Mucosa of rectum (tissue), 2 donors: Measurements from ENCODE around the gene COPE.

Experiments used
- H3K27ac ChIP-seq, 2 donors: one replicate each; pipeline ENCODE4 v1.7.0; 2013; ENCODE audit warnings: inconsistent platforms in 2 of 2, low read depth in 2 of 2, low read length in 2 of 2
- H3K27me3 ChIP-seq, 2 donors: one replicate each; pipeline ENCODE4 v1.7.0; 2013; ENCODE audit warnings: low read length in 2 of 2; ENCODE audit not compliant: control insufficient read depth in 2 of 2, insufficient read depth in 2 of 2
- H3K36me3 ChIP-seq, 2 donors: one replicate each; pipeline ENCODE4 v1.7.0; 2013; ENCODE audit warnings: low read length in 2 of 2; ENCODE audit not compliant: control insufficient read depth in 2 of 2, insufficient read depth in 2 of 2
- H3K4me1 ChIP-seq, 2 donors: one replicate each; pipeline ENCODE4 v1.7.0; 2013; ENCODE audit warnings: low read length in 2 of 2, mild to moderate bottlenecking in 1 of 2; ENCODE audit not compliant: control insufficient read depth in 2 of 2, insufficient read depth in 2 of 2
- H3K4me3 ChIP-seq, 2 donors: one replicate each; pipeline ENCODE4 v1.7.0; 2013; ENCODE audit warnings: low read length in 2 of 2
- H3K9ac ChIP-seq, 2 donors: one replicate each; pipeline ENCODE4 v1.7.0; 2013; ENCODE audit warnings: low read length in 2 of 2, low read depth in 1 of 2, mild to moderate bottlenecking in 1 of 2
- H3K9me3 ChIP-seq, 2 donors: one replicate each; pipeline ENCODE4 v1.7.0; 2013; ENCODE audit warnings: low read length in 2 of 2; ENCODE audit not compliant: control insufficient read depth in 2 of 2
- donor health status: healthy.
- donor health status: Normal muscosa, but diverticular disease.

COPE gene

DNA sequence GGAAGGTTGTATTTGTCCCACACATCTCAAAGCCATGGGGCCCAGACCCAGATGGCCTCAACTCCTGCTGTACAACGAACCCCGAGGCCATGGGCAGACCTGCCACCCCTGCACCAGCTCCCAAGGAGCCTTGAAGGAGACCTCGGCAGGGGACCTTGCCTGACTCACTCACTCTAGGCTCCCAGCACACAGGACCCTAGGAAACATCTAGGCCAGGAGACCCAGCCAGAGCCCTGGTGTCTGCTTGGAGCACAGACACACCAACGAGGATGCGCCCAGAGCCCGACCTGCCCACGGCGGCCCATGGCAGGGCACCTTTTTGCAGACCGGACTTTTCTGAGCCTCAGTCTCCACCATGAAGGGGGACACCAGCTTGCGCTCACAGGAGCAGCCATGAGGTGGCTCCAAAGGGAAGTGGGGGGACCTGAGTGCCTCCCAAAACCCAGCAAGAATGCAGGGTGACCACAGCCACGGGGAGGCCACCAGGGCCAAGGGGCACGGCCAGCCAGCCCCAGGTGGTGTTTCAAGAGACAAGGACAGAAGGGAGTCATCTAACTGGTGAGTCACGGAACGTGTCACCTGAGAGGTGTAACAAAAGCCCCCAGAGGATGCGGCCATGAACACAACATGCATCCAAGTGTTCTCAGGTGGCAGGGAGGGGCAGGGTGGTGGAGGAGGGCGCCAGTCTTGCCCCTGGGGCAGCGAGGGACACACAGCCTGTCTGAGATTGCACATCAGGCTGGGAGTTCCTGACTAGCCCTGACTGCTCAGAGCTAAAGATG, 18.3 kb downstream of the COPE start:
- H3K36me3 ChIP-seq: peaks cover 25 to 30% of the 10 kb centered on the region in 2 donors
- no peaks in the 10 kb centered on the region for H3K4me1 ChIP-seq
- H3K9me3 ChIP-seq: no peaks in the 10 kb centered on the region
- H3K9ac ChIP-seq: no peak overlapping the region
- peaks cover 0 to 5% of the 10 kb centered on the region in 2 donors for H3K27me3 ChIP-seq
- H3K27ac ChIP-seq: no peak overlapping the region
- H3K4me3 ChIP-seq: no peak overlapping the region

DNA sequence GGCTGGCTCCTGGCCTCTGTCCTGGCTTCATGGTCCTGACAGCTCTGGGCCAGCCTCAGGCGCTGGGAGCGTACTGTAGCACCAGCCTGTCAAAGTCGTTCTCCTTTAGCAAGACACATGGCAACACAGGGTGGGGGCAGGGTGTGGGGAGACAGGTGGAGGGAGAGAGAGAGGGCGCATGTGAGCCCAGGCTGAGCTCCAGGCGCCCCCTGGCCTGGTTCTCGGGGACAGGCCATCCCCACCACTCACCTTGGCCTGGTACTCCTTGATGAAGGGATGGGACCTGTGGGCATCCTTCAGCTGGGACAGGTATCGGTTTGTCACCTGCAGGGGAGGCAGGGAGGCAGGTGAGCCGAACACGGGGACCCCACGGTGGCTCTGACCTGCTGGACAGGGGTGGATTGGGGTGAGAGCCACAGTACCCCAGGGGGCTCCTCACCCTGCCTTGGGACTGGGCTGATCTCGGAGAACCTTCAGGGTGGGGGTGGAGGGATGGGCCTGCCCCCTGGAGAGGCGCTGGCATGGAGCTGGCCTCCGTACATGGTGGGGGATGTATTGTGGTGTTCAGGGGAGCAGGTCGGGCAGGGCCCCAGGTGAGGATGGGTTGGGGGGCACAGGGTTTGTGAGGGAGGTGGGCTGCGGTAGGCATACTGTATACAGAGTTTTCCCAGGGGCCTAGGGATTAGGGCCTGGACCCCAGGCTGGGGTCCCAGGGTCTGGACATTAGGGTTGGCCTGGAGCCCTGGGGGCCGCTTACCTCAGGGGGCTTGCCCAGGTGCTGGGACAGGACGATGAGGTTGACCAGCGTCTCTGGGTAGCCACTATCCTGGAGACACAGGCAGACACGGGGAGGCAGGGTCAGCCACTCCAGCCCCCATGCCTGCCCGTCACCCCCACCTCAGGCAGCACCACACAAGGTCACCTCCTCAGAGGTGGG, 19.3 kb downstream of the COPE start:
- no peak overlapping the region for H3K27ac ChIP-seq
- no peaks in the 10 kb centered on the region for H3K9me3 ChIP-seq
- H3K27me3 ChIP-seq: peaks cover 2 to 6% of the 10 kb centered on the region in 2 donors
- peaks cover 0 to 3% of the 10 kb centered on the region in 2 donors for H3K4me1 ChIP-seq
- H3K9ac ChIP-seq: no peak overlapping the region
- H3K4me3 ChIP-seq: no peak overlapping the region
- H3K36me3 ChIP-seq: peaks cover 22 to 24% of the 10 kb centered on the region in 2 donors

DNA sequence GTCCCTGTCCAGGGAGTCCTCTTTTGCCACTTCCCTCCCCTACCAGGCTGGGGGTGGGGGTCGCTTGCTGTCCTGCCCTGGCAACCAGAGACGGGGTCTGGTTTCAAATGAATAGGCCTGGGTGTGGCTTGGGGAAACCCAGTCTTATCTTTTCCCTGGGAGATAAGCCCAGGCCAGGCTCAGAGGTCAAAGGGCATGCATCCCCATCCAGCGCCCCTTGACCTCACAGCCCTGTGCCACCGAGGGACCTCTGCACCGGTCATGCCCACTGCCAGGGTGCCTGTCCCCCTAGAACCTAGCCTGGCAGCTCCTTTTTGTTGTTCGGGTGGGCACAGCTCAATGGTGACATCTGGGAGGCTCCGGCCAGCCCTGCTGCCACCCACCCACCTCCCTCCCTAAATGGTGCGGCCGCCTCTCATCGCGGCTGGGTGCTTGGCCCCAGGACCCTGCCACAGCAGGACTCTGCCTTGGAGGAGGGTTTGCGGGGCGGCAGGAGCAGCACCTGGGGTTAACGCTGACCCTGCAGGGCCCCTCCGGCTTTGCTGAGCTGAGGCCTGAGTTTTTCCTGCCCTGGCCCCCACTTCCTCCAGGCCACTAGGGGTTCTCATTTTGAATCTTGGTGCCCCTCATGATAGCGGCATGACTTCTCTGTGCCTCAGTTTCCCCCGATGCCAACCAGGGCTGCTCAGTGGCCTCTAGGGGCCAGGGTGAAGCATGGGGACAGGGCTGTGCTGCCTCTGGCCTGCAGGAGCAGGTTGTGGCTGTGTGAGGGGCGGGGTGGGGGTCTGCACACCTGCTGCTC, 20.4 kb downstream of the COPE start:
- Histone ChIP-seq H3K9me3 (no peaks in the 10 kb centered on the region), H3K27me3 (peaks cover 9 to 13% of the 10 kb centered on the region in 2 donors), H3K27ac (no peak overlapping the region), H3K4me1 (peaks cover 0 to 3% of the 10 kb centered on the region in 2 donors), H3K9ac (no peak overlapping the region), H3K36me3 (peaks cover 17 to 19% of the 10 kb centered on the region in 2 donors), H3K4me3 (no peak overlapping the region)

DNA sequence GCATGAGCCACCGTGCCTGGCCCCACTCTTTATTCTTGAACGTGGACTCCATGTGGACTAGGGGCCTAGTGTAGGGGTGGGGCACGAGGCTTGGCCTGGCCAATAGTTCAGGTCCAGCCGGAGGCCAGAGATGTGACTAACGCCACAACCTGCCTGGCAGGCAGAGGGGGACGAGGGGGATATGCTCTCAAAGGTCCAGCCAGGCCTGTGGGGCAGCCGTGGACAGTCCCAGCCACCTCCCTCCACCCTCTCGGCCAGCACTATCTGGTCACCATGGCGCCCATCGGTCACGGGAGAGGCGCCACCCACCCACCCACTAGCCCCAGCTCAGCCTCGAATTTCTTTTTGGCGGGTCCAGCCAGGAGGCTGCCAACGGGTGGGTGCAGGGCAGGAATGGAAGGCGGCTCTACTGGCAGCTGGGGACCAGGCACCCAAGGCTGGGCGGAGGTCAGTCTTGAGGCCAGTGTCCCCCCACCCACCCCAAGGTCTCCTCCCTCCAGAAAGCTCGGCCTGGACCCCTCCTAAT, 21.0 kb downstream of the COPE start:
- H3K36me3 ChIP-seq: peaks cover 17% of the 10 kb centered on the region in 2 donors
- no peak overlapping the region for H3K9ac ChIP-seq
- H3K27ac ChIP-seq: no peak overlapping the region
- H3K4me1 ChIP-seq: peaks cover 0 to 3% of the 10 kb centered on the region in 2 donors
- no peak overlapping the region for H3K4me3 ChIP-seq
- no peaks in the 10 kb centered on the region for H3K9me3 ChIP-seq
- H3K27me3 ChIP-seq: peaks cover 13 to 16% of the 10 kb centered on the region in 2 donors

DNA sequence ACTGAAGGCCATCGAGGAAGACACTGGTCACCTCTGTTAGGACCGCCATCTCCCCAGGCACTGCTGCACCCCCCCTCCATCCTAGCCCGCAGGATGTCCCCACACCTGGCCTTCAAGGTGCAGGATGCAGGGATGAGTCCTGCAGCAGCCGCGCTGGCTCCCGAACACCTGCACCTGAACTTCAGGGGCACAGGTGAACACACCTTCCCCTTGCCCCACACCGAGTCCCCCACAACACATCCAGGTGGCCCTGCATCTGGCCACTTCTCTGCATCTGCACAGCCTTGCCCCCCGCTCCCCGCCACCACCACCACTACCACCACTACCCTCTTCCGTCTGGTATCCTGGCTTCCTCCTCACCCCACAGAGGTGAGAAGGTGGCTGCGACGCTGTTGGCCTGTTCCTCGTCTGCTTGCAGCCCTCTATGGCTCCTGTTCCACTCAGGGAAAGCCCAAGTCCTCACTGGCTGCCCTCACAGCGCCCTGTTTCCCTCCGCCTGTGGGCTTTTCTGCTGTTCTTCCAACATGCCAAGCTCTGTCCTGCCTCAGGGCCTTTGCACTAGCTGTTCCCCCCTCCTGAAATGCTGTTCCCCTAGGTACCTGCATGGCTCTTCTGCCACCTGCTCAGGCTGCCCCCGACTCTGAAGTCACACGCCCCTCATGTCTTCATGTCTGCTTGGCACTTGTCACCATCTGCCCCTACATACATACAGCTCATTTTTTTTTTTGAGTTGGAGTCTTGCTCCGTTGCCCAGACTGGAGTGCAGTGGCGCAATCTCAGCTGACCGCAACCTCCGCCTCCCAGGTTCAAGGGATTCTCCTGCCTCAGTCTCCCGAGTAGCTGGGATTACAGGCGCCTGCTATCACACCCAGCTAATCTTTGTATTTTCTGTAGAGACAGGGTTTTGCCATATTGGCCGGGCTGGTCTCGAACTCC, 21.8 kb downstream of the COPE start:
- Histone ChIP-seq H3K9me3 (no peaks in the 10 kb centered on the region), H3K27me3 (peaks cover 13 to 16% of the 10 kb centered on the region in 2 donors), H3K4me1 (peaks cover 0 to 3% of the 10 kb centered on the region in 2 donors), H3K27ac (no peak overlapping the region), H3K9ac (no peak overlapping the region), H3K36me3 (peaks cover 17% of the 10 kb centered on the region in 2 donors), H3K4me3 (no peak overlapping the region)

DNA sequence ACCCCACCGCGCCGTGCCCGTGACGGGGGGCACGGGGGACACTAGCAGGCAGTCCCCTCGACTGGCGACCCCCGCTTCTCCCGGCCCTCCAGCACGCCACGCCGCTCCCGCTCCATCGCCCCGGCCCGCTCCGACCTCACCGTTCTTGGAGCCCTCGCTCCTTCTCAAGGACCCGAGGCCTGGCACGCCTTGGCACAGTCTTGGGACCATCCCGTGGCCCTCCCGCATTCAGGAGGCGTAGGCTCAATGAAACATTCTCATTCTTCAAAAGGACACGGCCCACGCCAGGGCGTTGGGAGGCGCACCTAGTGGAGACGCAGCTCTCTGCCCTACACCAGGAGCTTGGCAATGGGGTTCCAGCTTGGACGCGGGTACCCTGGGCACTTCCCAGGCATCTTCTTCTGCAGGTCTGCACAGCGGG, 22.8 kb downstream of the COPE start:
- no peak overlapping the region for H3K4me3 ChIP-seq
- H3K9ac ChIP-seq: no peak overlapping the region
- H3K4me1 ChIP-seq: peaks cover 0 to 3% of the 10 kb centered on the region in 2 donors
- no peaks in the 10 kb centered on the region for H3K9me3 ChIP-seq
- H3K27ac ChIP-seq: no peak overlapping the region
- peaks cover 13 to 16% of the 10 kb centered on the region in 2 donors for H3K27me3 ChIP-seq
- peaks cover 15% of the 10 kb centered on the region in 2 donors for H3K36me3 ChIP-seq

DNA sequence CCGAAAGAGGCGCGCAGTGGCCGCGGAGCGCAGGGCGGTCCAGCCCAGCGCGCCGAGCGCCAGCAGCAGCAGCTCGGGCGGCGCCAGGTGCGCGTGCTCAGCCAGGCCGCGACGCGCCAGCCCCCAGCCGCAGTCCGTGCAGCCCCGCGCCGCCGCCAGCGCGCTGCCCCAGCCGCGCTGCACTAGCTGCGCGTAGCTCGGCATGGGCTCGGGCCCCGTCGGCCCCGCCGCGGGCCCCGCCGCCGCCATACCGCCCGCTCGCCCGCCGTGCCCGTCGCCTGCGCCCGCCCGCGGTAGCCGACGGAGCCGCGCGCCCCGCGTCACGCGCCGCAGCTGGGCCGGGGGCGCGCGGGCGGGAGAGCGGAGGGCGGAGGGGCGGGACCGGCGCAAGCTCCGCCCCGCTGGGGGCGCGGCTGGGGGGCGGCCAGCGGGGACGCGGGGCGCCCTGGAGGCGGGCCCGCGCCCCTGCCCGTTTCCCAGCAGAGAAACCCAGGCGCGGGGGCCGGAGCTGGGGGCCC, 23.3 kb downstream of the COPE start, which contains the start of gene CERS1:
TSS of gene CERS1 (minus strand) at position 335 of the 518 bp plus-strand sequence. CDS start at position 249, 86 bp downstream.
- peaks cover 10% of the 10 kb centered on the region in 2 donors for H3K36me3 ChIP-seq
- H3K9me3 ChIP-seq: no peaks in the 10 kb centered on the region
- H3K9ac ChIP-seq: no peak within 1 kb of the TSS
- no peak within 1 kb of the TSS for H3K27ac ChIP-seq
- H3K4me3 ChIP-seq: peak within 1 kb of the TSS; percentile 13 to 16
- H3K4me1 ChIP-seq: peaks cover 0 to 3% of the 10 kb centered on the region in 2 donors
- H3K27me3 ChIP-seq: peaks cover 13 to 16% of the 10 kb centered on the region in 2 donors

DNA sequence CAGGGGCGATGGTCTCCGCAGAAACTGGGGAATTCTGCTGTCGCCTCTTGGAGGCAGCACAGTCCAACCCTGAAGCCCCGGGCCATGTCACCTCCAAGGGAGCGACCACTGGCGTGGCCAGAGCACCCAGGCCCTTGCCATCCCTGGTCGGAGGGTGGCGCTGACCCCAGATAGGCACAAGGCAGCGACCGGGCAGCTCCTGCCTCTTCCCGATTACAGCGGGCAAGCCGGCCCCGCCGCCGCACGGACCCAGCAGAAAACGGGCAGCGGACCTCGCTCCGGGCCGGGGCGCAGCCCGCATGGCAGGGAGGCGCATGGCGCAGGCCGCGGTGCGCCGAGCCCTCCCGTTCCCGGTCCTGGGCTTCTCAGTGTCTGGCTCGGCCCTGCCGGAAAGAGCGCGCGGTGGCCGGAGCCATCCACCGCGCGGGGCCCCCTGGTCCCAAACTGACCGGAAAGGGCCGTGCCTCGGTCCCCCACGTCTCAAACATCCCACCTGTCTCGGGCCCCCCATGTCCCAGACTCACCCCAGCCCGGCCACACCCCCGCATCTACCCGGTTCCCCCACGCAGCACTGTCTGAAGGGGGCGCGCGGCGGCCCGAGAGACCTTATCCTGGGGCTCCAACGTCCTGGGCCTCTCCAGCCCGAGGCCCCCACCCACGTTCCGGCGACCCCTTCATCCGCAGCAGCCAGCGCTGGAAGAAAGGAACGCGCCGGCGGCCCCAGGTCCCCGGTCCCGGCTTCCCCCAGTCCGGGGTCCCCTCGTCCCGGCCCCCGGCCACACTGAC, 24.0 kb downstream of the COPE start:
- no peak overlapping the region for H3K27ac ChIP-seq
- H3K9ac ChIP-seq: no peak overlapping the region
- H3K27me3 ChIP-seq: peaks cover 13 to 16% of the 10 kb centered on the region in 2 donors
- peaks cover 3 to 6% of the 10 kb centered on the region in 2 donors for H3K36me3 ChIP-seq
- H3K4me1 ChIP-seq: peaks cover 0 to 3% of the 10 kb centered on the region in 2 donors
- H3K4me3 ChIP-seq: peak overlapping the region; percentile 13 to 16
- no peaks in the 10 kb centered on the region for H3K9me3 ChIP-seq
